Right atrium auricular region (tissue), 2 donors: ENCODE data around the gene CD83. TPM values are rescaled to one million over a fixed set of nuclear protein-coding genes. Genes with fewer than 3 reads are reported as not detected.

ENCODE experiments used
- DNase-seq: peaks from one replicate; pipeline ENCODE4 v3.0.0-alpha.2; 2019; ENCODE audit warnings: low spot score
- H3K27ac ChIP-seq, 2 donors: fragments of 200-600 bp; sonication (generic); 1 replicate in 1 of 2; 2 replicates in 1 of 2; pipeline ENCODE4 v1.5.1; 2016 to 2019
- H3K27me3 ChIP-seq, 2 donors: fragments of 200-600 bp; sonication (generic); one replicate each; pipeline versions ENCODE4 v1.5.1 to v1.6.0; 2017 to 2019
- H3K36me3 ChIP-seq: fragments of 200-600 bp; sonication (generic); one replicate; pipeline ENCODE4 v1.5.1; 2016
- H3K4me1 ChIP-seq, 2 donors: fragments of 200-600 bp; sonication (generic); one replicate each; pipeline versions ENCODE4 v1.5.1 to v1.6.0; 2017 to 2019
- H3K4me3 ChIP-seq, 2 donors: fragments of 200-600 bp; sonication (generic); 1 replicate in 1 of 2; 2 replicates in 1 of 2; pipeline ENCODE4 v1.5.1; 2017 to 2019; ENCODE audit warnings: mild to moderate bottlenecking in 1 of 2, moderate library complexity in 1 of 2
- H3K9me3 ChIP-seq, 2 donors: fragments of 200-600 bp; sonication (generic); one replicate each; pipeline ENCODE4 v1.5.1; 2019
- CTCF ChIP-seq, 2 donors: fragments of 200-600 bp; sonication (generic); IDR thresholded peaks; one replicate each; pipeline ENCODE4 v1.5.1; 2019; ENCODE audit warnings: antibody characterized with exemption in 2 of 2
- total RNA-seq, 2 donors: library from RNA; depleted of rRNA; stranded (reverse); fragments of >200 nt; gene quantifications; one replicate each; pipeline ENCODE4 v1.1.0, GENCODE V29; 2016

CD83 gene
- total RNA-seq, 2 donors from 2014 or later, result 1.7 to 2.1 TPM

- no peak for DNase-seq
- Histone ChIP-seq H3K9me3 (no peaks in the 10 kb centered on the region), H3K27ac (no peak overlapping the region), H3K4me3 (no peak overlapping the region), H3K4me1 (peaks cover 0 to 5% of the 10 kb centered on the region in 2 donors), H3K36me3 (no peaks in the 10 kb centered on the region), H3K27me3 (no peaks in the 10 kb centered on the region)
- no peak for TF ChIP-seq CTCF (IDR thresholded peaks at IDR 0.05)
Observed at GRCh38 chr6:14132244-14132920, 14.8 kb downstream of the CD83 start.

- Histone ChIP-seq H3K4me3 (no peak overlapping the region), H3K4me1 (peaks cover 0 to 5% of the 10 kb centered on the region in 2 donors), H3K27ac (no peak overlapping the region), H3K36me3 (no peaks in the 10 kb centered on the region), H3K27me3 (no peaks in the 10 kb centered on the region), H3K9me3 (no peaks in the 10 kb centered on the region)
- DNase-seq, result no peak
- no peak for TF ChIP-seq CTCF (IDR thresholded peaks at IDR 0.05)
Observed at GRCh38 chr6:14132921-14133275, 15.3 kb downstream of the CD83 start.

GRCh38 chr6:14134211-14134910 is 16.8 kb downstream of the CD83 start:
- Histone ChIP-seq H3K27me3 (no peaks in the 10 kb centered on the region), H3K4me3 (no peak overlapping the region), H3K9me3 (no peaks in the 10 kb centered on the region), H3K27ac (no peak overlapping the region), H3K36me3 (no peaks in the 10 kb centered on the region), H3K4me1 (peaks cover 0 to 5% of the 10 kb centered on the region in 2 donors)
- DNase-seq, result no peak
- TF ChIP-seq CTCF (IDR thresholded peaks at IDR 0.05), result no peak

GRCh38 chr6:14135893-14136539 is 18.4 kb downstream of the CD83 start:
- TF ChIP-seq CTCF (IDR thresholded peaks at IDR 0.05), result no peak
- no peak for DNase-seq
- no peaks in the 10 kb centered on the region for H3K27me3 ChIP-seq

GRCh38 chr6:14138701-14139215 is 21.2 kb downstream of the CD83 start:
- Histone ChIP-seq H3K4me3 (no peak overlapping the region), H3K4me1 (no peaks in the 10 kb centered on the region), H3K9me3 (no peaks in the 10 kb centered on the region), H3K27me3 (no peaks in the 10 kb centered on the region), H3K27ac (no peak overlapping the region), H3K36me3 (no peaks in the 10 kb centered on the region)
- no peak for TF ChIP-seq CTCF (IDR thresholded peaks at IDR 0.05)
- no peak for DNase-seq

More at GRCh38 chr6:14135893-14136539, 18.4 kb downstream of the CD83 start:
- Histone ChIP-seq H3K27ac (no peak overlapping the region), H3K9me3 (no peaks in the 10 kb centered on the region), H3K4me3 (no peak overlapping the region), H3K4me1 (no peaks in the 10 kb centered on the region), H3K36me3 (no peaks in the 10 kb centered on the region)
